HG03432 (cell line): ENCODE data around the gene RCC2.
A peak's percentile ranks its signal among the peaks of the same experiment; 100 is the strongest.
"Not testable (repeated sequence)": the region's sequence is repeated elsewhere in the genome, so short reads cannot be mapped to it uniquely, and the experiment has no call there.

Experiments used
- ATAC-seq: cut with Tn5 transposase; IDR thresholded peaks from one replicate; pipeline ENCODE4 v1.9.1; 2021; ENCODE audit warnings: mild to moderate bottlenecking, moderate library complexity; ENCODE audit not compliant: unreplicated experiment

The RCC2 gene

GRCh38 chr1:17439250-17440073 is at the start of gene RCC2:
Gene RCC2 (minus strand): TSS chr1:17439677. CDS start chr1:17438514, 1,163 bp downstream.
- ATAC-seq = peak; percentile 48

- ATAC-seq = no peak
Observed at GRCh38 chr1:17486242-17486641, 46.8 kb upstream of the RCC2 start.

- ATAC-seq = no peak
Observed at GRCh38 chr1:17485281-17485680, 45.8 kb upstream of the RCC2 start.

- ATAC-seq = not testable (repeated sequence)
Observed at GRCh38 chr1:17481981-17482380, 42.5 kb upstream of the RCC2 start.

- no peak for ATAC-seq
Observed at GRCh38 chr1:17480846-17481245, 41.4 kb upstream of the RCC2 start.

- ATAC-seq = no peak
Observed at GRCh38 chr1:17475752-17476151, 36.3 kb upstream of the RCC2 start.

- not testable (repeated sequence) for ATAC-seq
Observed at GRCh38 chr1:17474836-17475555, 35.5 kb upstream of the RCC2 start.

GRCh38 chr1:17472814-17473213 is 33.3 kb upstream of the RCC2 start:
- ATAC-seq = no peak

- no peak for ATAC-seq
Observed at GRCh38 chr1:17471393-17471792, 31.9 kb upstream of the RCC2 start.

- ATAC-seq = no peak
Observed at GRCh38 chr1:17470021-17470799, 30.7 kb upstream of the RCC2 start.

GRCh38 chr1:17468357-17469265 is 29.1 kb upstream of the RCC2 start:
- not testable (repeated sequence) for ATAC-seq

GRCh38 chr1:17466359-17466758 is 26.9 kb upstream of the RCC2 start:
- ATAC-seq = no peak

- ATAC-seq = no peak
Observed at GRCh38 chr1:17465228-17465627, 25.8 kb upstream of the RCC2 start.

- ATAC-seq = no peak
Observed at GRCh38 chr1:17463991-17464390, 24.5 kb upstream of the RCC2 start.

- ATAC-seq = no peak
Observed at GRCh38 chr1:17462669-17463068, 23.2 kb upstream of the RCC2 start.

- no peak for ATAC-seq
Observed at GRCh38 chr1:17460219-17460618, 20.7 kb upstream of the RCC2 start.

GRCh38 chr1:17458794-17459193 is 19.3 kb upstream of the RCC2 start:
- ATAC-seq = no peak

GRCh38 chr1:17452686-17453085 is 13.2 kb upstream of the RCC2 start:
- ATAC-seq = no peak

GRCh38 chr1:17452203-17452602 is 12.7 kb upstream of the RCC2 start:
- not testable (repeated sequence) for ATAC-seq

GRCh38 chr1:17451731-17452130 is 12.3 kb upstream of the RCC2 start:
- no peak for ATAC-seq
